GM12892 (cell line): ENCODE measurements around the gene SPAG8.

Experiments used
- POLR2A ChIP-seq: IDR thresholded peaks from 2 replicates; pipeline ENCODE4 v1.6.1; 2011; ENCODE audit warnings: low read depth, low read length, control low read depth
- POLR2AphosphoS5 ChIP-seq: IDR thresholded peaks from 2 replicates; pipeline ENCODE4 v1.6.1; 2011; ENCODE audit warnings: low read depth, low read length, control low read depth
- TAF1 ChIP-seq: IDR thresholded peaks from 2 replicates; pipeline ENCODE4 v1.6.1; 2011; ENCODE audit warnings: low read depth, mild to moderate bottlenecking, control low read depth, low read length, borderline replicate concordance

GRCh38 chr9:35828716-35829083, 16.6 kb upstream of the SPAG8 start, which contains the start of gene FAM221B:
- TF ChIP-seq POLR2A: no peak
- TF ChIP-seq POLR2AphosphoS5: no peak
- no peak for TF ChIP-seq TAF1
